SK-N-SH treated with all-trans-retinoic acid at 6 μM for 48 hours (cell line): Measurements from ENCODE around the gene TMEM151B.

Source experiments
- ATAC-seq: fragments of 200-7000 bp; cut with Tn5 transposase; 3 replicates; pipeline ENCODE4 v1.9.1; 2020; ENCODE audit warnings: mild to moderate bottlenecking, moderate library complexity
- ARNTL ChIP-seq: fragments of 450-650 bp; formaldehyde crosslinking; IDR thresholded peaks from 2 replicates; pipeline ENCODE4 v1.5.0; 2020; ENCODE audit warnings: low read depth, mild to moderate bottlenecking, moderate library complexity, borderline replicate concordance
- CREB5 ChIP-seq: fragments of 250-450 bp; sonication (Bioruptor Pico); IDR thresholded peaks from 2 replicates; pipeline ENCODE4 v1.5.1; 2020; ENCODE audit warnings: low read depth, mild to moderate bottlenecking, moderate library complexity
- CSDC2 ChIP-seq: fragments of 250-450 bp; sonication (Bioruptor Pico); IDR thresholded peaks from 2 replicates; pipeline ENCODE4 v1.5.0; 2020; ENCODE audit warnings: mild to moderate bottlenecking, moderate library complexity
- GLIS3 ChIP-seq: fragments of 250-450 bp; sonication (Bioruptor Pico); IDR thresholded peaks from 2 replicates; pipeline ENCODE4 v1.5.0; 2020; ENCODE audit warnings: mild to moderate bottlenecking, moderate library complexity
- ISL1 ChIP-seq: fragments of 250-450 bp; sonication (Bioruptor Pico); IDR thresholded peaks from 2 replicates; pipeline ENCODE4 v2.1.2; 2022; ENCODE audit warnings: mild to moderate bottlenecking, moderate library complexity
- OSR1 ChIP-seq: fragments of 250-450 bp; sonication (Bioruptor Pico); IDR thresholded peaks from 2 replicates; pipeline ENCODE4 v1.8.0; 2022; ENCODE audit warnings: moderate library complexity, mild to moderate bottlenecking, inconsistent platforms
- POU6F1 ChIP-seq: fragments of 250-450 bp; sonication (Bioruptor Pico); IDR thresholded peaks from 2 replicates; pipeline ENCODE4 v1.8.0; 2021; ENCODE audit warnings: low read depth, mild to moderate bottlenecking, moderate library complexity, borderline replicate concordance
- PPARA ChIP-seq: fragments of 250-450 bp; sonication (Bioruptor Pico); IDR thresholded peaks from 2 replicates; pipeline ENCODE4 v1.5.0; 2020; ENCODE audit warnings: mild to moderate bottlenecking, borderline replicate concordance
- RARB ChIP-seq: fragments of 250-450 bp; sonication (Bioruptor Pico); IDR thresholded peaks from 2 replicates; pipeline ENCODE4 v1.8.0; 2021; ENCODE audit warnings: mild to moderate bottlenecking, moderate library complexity
- TCF4 ChIP-seq: fragments of 250-450 bp; sonication (Bioruptor Pico); IDR thresholded peaks from 2 replicates; pipeline ENCODE4 v1.8.0; 2021; ENCODE audit warnings: mild to moderate bottlenecking, moderate library complexity, borderline replicate concordance
- TOX ChIP-seq: fragments of 250-450 bp; sonication (Bioruptor Pico); IDR thresholded peaks from 2 replicates; pipeline ENCODE4 v1.8.0; 2021; ENCODE audit warnings: mild to moderate bottlenecking, moderate library complexity, borderline replicate concordance
- TSHZ2 ChIP-seq: fragments of 250-450 bp; sonication (Bioruptor Pico); IDR thresholded peaks from 2 replicates; pipeline ENCODE4 v1.5.0; 2020; ENCODE audit warnings: mild to moderate bottlenecking, moderate library complexity
- ZFP3 ChIP-seq: fragments of 250-450 bp; sonication (Bioruptor Pico); IDR thresholded peaks from 2 replicates; pipeline ENCODE4 v1.5.0; 2020; ENCODE audit warnings: mild to moderate bottlenecking, moderate library complexity
- ZFP30 ChIP-seq: fragments of 450-650 bp; formaldehyde crosslinking; IDR thresholded peaks from 2 replicates; pipeline ENCODE4 v1.5.0; 2022; ENCODE audit warnings: mild to moderate bottlenecking, moderate library complexity
- ZNF565 ChIP-seq: fragments of 450-650 bp; formaldehyde crosslinking; conservative IDR thresholded peaks from 2 replicates; pipeline ENCODE4 v1.5.0; 2020; ENCODE audit warnings: low read depth, mild to moderate bottlenecking, moderate library complexity
- ZNF70 ChIP-seq: fragments of 450-650 bp; formaldehyde crosslinking; IDR thresholded peaks from 2 replicates; pipeline ENCODE4 v1.5.0; 2020; ENCODE audit warnings: mild to moderate bottlenecking, moderate library complexity
- ZNF8 ChIP-seq: fragments of 450-650 bp; formaldehyde crosslinking; IDR thresholded peaks from 2 replicates; pipeline ENCODE4 v1.5.0; 2020; ENCODE audit warnings: mild to moderate bottlenecking, moderate library complexity

Gene TMEM151B

GRCh38 chr6:44291841-44292240 is 21.6 kb downstream of the TMEM151B start:
- TF ChIP-seq CREB5 (no peak), ZNF565 (no peak), ZNF8 (no peak), GLIS3 (no peak), ZFP3 (no peak), PPARA (CRISPR knock-in tag) (no peak), ZFP30 (no peak), RARB (no peak), TCF4 (CRISPR knock-in tag) (no peak), TSHZ2 (CRISPR knock-in tag) (no peak), ZNF70 (no peak), CSDC2 (CRISPR knock-in tag) (no peak), ISL1 (CRISPR knock-in tag) (no peak)
- ATAC-seq = no peak

GRCh38 chr6:44292661-44293365 is 22.6 kb downstream of the TMEM151B start:
- TF ChIP-seq ARNTL (CRISPR knock-in tag) (no peak), RARB (no peak), GLIS3 (no peak), ZNF8 (no peak), ISL1 (CRISPR knock-in tag) (no peak), POU6F1 (no peak), TCF4 (CRISPR knock-in tag) (no peak), TOX (CRISPR knock-in tag) (no peak), TSHZ2 (CRISPR knock-in tag) (no peak), OSR1 (CRISPR knock-in tag) (no peak), PPARA (CRISPR knock-in tag) (no peak)
- no peak for ATAC-seq

- ATAC-seq = no peak
- TF ChIP-seq TSHZ2 (CRISPR knock-in tag) (no peak), ZNF8 (no peak)
These were observed 24.9 kb downstream of the TMEM151B start for GRCh38 chr6:44294832-44295791.
